ENCODE data around the gene ARHGEF38.
"Not testable (repeated sequence)": the region's sequence is repeated elsewhere in the genome, so short reads cannot be mapped to it uniquely, and the experiment has no call there.

The ARHGEF38 gene

DNA sequence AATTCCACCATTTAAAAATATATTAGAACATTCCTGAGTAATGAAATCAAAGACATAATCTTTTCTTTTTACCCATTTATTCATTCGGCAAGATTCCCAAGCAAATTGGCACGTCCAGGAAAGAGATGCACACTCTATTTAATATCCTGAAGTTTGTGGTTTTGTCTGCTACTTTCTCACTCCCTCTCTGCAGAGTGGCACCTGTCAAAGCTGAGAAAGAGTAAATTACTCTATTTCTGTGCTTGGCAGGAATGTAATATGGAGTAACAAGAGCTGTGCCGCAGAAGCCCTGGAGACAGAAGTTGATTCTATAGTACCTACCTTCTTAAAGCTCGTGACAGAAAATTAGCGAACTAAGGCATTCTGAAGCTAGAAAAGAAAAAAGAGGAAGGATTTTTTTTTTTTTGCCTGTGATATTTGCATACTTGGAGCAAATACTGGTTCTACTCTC lies 161.7 kb downstream of the ARHGEF38 start:
- no peak for DNase-seq (ENCODE audit: low read depth)

DNA sequence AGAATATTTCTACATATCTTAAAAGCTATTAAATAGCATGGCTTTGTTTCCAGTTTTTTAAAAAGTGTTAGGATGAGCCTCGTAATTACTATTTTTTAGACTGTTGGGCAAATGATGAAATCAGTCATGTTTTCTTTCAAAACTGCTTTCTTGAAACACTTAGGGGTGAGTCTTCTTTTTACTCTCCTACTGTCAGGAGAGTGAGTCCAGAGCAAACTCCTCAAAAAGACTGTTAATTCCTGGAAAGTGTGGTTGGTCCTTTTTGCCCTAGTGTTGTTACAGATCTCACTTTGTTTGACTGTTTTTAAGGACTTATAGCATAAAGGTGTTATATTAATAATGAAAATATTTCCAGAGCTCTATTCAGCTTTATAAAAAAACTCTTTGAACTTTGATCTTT lies 162.5 kb downstream of the ARHGEF38 start:
- DNase-seq (ENCODE audit: low read depth), result no peak

DNA sequence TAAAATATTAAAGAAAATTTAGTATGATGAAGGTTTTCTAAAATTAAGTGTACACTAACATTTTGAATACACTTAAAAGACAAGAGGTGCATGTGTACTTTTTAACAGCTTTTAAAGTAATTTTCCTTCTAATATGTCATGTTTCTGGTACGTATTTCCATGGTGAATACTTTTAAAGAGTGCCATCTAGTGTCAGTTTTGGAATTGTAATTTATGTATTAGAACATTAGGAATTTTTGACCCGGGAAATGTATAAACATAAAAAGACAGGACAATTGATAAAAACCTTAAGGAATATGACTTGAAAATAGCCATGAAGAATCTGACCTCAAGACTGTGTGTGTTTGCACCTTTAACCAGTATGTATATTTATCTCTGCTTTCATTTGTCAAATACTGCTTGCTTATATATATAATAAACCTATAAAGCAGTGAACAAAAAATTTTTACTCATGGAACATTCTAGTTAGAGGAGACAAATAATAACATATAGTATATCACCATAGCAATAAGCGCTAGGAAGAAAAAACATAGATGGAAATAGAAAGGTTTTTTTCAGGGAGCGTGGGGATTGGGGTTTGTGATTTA lies 163.4 kb downstream of the ARHGEF38 start:
- no peak for DNase-seq (ENCODE audit: low read depth)

DNA sequence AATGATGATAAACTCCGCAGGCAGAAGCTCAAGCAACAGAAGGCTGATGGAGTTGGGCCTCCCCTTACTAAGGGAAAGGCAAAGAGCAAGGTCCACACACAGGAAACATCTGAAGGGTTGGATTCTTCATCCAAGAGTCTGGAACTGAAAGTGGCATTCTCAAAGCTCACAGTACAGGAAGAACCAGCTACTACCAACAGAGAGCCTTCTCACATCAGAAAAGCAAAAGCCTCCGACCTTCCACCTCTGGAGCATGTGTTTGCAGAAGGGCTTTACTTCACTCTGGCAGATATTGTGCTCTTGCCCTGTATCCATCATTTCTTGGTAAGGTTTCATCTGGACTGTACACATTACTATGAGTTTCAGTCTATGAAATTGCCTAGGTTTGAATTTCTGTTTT lies 166.8 kb downstream of the ARHGEF38 start:
- no peak for DNase-seq (ENCODE audit: low read depth)

DNA sequence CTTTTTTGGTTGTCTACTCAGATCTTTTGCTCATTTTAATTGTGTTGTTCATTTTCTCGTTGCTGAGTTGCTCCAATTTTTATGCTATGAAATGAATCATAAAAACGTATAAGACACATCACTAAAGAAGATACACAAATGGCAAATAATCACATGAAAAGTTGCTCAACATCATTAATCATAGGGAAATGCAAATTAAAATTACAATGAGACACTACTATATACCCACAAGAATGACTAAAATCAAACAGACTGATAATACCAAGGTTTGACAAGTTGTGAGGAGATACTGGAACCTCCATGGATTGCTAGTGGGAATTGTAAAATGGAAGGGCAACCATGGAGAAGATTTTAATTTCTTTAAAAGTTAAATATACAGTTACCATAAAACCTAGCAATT lies 173.2 kb downstream of the ARHGEF38 start:
- no peak for DNase-seq (ENCODE audit: low read depth)

DNA sequence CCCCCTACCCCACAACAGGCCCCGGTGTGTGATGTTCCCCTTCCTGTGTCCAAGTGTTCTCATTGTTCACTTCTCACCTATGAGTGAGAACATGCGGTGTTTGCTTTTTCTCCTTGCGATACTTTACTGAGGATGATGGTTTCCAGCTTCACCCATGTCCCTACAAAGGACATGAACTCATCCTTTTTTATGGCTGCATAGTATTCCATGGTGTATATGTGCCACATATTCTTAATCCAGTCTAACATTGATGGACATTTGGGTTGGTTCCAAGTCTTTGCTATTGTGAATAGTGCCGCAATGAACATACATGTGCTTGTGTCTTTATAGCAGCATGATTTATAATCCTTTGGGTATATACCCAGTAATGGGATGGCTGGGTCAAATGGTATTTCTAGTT lies 177.5 kb downstream of the ARHGEF38 start:
- DNase-seq (ENCODE audit: low read depth), result not testable (repeated sequence)
